ENCODE data around the gene TIGD6.
"Not testable (repeated sequence)": the region's sequence is repeated elsewhere in the genome, so short reads cannot be mapped to it uniquely, and the experiment has no call there.

Gene TIGD6

GRCh38 chr5:149966946-149967345, 33.5 kb downstream of the TIGD6 start:
- no peak for DNase-seq

- no peak for DNase-seq
Observed at GRCh38 chr5:149963729-149964128, 36.7 kb downstream of the TIGD6 start.

GRCh38 chr5:149962601-149963300, 37.7 kb downstream of the TIGD6 start:
- DNase-seq: no peak

- peak; percentile 19 for DNase-seq
Observed at GRCh38 chr5:149961957-149962409, 38.5 kb downstream of the TIGD6 start.

- no peak for DNase-seq
Observed at GRCh38 chr5:149961186-149961685, 39.2 kb downstream of the TIGD6 start.

- DNase-seq: peak; percentile 98
Observed at GRCh38 chr5:149960272-149961185, 39.9 kb downstream of the TIGD6 start, which contains the start of gene SLC26A2. Gene SLC26A2, plus strand, starts transcription at chr5:149960758. Its CDS starts 16,895 bp downstream, at chr5:149977653.

- DNase-seq: peak; percentile 45
Observed at GRCh38 chr5:149959406-149960236, 40.8 kb downstream of the TIGD6 start.

- DNase-seq: no peak
Observed at GRCh38 chr5:149957855-149958254, 42.6 kb downstream of the TIGD6 start.

GRCh38 chr5:149956685-149957084, 43.8 kb downstream of the TIGD6 start:
- no peak for DNase-seq

GRCh38 chr5:149954798-149955197, 45.7 kb downstream of the TIGD6 start:
- DNase-seq: no peak

GRCh38 chr5:149953436-149954121, 46.9 kb downstream of the TIGD6 start:
- no peak for DNase-seq

- DNase-seq: no peak
Observed at GRCh38 chr5:149951138-149951749, 49.2 kb downstream of the TIGD6 start.

- DNase-seq: no peak
Observed at GRCh38 chr5:149948993-149949392, 51.5 kb downstream of the TIGD6 start.

- DNase-seq: no peak
Observed at GRCh38 chr5:149946118-149946517, 54.3 kb downstream of the TIGD6 start.

- no peak for DNase-seq
Observed at GRCh38 chr5:149944666-149945065, 55.8 kb downstream of the TIGD6 start, which contains the start of gene PDE6A. Gene PDE6A, minus strand, starts transcription at chr5:149944793. Its CDS starts 120 bp downstream, at chr5:149944673.

- DNase-seq: not testable (repeated sequence)
Observed at GRCh38 chr5:149943177-149943949, 57.1 kb downstream of the TIGD6 start.
